Renal cortical epithelial cell (primary cell): ENCODE results near the gene CDK2AP2. TPM values are rescaled to one million over a fixed set of nuclear protein-coding genes. Genes with fewer than 3 reads are reported as not detected.

Experiments
- DNase-seq: peaks from one replicate; pipeline ENCODE4 v3.0.0-alpha.2; 2011; ENCODE audit warnings: low read depth
- total RNA-seq: library from RNA; depleted of rRNA; stranded (reverse); fragments of >200 nt; gene quantifications from 2 replicates; pipeline ENCODE4 v1.2.3, GENCODE V29; 2014

Gene CDK2AP2
- total RNA-seq, 1 donor from 2014 or later = 90.4 TPM

DNA sequence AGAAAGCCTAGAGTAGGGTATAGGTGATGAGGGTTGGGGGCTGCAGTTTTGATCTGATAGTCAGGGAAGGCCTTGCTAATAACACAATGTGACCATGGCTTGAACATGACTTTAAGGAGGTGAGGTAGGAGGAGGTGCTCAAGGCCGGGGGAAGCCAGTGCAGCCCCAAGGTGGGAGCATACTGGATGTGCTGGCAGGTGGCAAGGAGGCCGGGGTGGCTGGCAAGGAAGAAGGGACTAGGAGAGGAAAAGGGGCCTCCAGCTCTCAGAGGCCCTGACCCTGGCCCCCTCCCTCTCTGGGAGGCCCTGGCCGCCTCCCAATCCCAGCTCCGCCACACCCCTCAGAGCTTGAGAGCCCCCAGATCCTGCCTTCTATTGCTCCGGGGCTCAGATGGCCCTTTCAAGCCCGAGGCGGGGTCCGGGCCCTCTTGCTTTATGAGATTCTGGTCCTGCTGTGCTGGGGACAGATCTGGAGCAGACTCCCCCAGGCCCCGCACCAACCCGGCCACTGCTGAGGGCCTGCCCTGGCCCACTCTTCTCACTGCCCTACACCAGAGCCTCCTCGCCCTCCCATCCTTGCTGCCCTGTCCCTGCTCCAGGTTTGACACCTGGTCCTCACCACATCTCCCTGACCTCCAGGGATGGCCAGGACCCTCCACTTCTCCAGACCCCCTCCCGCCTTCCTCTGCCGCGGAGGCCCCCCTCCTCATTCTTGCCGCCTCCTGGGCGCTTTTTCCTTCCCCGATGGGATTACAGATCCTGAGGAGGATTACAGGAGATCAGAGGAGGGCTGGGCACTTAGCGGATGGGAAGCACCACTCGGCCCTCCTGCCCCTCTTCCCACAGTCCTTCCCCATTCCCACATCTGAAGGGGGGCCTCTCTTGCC lies 4.6 kb downstream of the CDK2AP2 start:
- DNase-seq = no peak

DNA sequence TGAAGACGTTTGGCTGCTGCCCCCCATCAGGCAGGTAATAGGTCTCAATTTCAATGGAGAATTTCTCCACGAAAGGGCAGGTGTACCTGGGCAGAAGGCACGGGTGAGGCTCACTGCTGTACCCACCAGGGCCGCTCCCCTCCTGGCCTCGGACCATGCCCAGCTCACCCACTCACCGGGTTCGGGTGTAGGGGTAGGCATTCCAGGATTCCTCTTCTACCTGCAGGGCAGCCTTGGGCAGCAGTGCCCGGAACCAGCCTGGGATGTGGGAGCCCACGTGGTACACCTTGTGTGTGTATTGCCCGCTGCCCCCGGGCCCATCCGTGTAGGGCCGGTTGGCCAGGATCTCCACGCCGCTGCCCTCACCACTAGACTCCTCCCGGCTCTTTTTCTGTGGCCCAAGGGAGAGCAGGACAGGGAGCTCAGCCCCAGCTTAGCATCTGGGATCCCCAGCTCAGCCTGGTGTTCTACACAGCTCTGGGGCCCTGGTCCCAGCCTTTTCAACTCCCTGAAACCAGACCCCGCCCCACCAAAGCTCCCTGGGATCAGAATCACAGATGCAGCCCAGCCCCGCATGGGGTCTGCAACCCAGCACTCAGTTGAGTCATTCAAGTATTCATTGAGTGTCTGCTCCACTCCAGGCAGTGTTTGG lies 5.5 kb downstream of the CDK2AP2 start:
- DNase-seq = no peak

DNA sequence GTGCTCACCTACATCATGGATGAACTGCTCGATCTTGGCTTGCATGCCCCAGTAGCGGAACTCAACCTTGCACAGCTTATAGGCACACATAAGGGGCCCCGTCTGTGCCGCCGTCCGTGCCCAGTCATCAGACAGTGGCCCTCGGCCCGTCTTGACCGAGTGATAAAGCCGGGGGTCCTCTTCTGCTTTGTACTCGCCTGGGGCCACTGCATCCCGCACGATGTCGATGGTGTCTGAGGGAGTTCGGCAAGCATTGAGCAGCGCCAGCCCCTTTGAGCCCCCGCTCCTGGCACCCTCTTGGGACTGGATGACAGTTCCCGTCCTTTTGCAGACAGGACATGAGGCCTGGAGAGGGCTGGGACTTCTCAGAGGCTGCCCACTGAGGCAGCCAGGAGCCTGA lies 6.1 kb downstream of the CDK2AP2 start:
- DNase-seq = no peak

DNA sequence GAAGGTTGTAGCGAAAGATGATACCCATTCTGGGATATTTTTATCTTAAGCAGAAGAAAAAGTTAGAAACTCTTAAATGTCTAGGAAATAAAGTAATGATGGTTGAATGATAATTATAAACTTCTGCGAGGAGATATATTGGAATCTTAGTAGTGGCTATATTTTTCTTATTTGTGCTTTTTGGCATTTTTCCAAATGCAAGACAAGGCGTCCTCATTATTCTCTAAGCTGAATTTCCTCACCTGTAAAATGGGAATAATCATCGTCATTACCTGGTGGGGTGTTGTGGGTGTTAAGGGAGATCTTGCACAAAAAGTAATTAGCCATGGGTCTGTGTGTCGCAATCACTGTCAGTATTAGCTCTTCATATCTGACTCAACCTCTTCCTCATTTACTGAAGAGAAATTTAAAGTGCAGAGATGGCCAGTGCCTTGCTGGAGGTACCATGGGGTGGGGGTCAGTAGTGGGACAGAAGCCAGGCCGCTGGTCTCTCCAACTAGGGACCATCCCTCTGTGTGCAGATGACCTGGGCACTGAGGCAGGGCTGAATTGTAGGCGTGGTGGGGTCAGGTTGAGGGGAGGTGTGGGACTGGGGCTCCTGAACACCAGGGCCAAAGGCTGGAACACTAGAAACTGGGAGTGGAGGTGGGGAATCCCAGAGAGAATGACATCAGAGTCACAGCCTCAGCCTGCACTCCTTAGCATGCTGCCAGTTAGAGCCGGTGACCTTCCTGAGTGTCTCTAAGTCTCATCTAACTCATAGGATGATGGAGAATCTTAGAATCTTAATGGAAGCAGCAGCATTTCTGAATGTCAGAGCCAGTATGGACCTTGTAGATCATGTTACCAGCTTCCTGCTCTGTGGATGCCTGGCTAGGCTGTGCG lies 6.9 kb downstream of the CDK2AP2 start:
- no peak for DNase-seq

DNA sequence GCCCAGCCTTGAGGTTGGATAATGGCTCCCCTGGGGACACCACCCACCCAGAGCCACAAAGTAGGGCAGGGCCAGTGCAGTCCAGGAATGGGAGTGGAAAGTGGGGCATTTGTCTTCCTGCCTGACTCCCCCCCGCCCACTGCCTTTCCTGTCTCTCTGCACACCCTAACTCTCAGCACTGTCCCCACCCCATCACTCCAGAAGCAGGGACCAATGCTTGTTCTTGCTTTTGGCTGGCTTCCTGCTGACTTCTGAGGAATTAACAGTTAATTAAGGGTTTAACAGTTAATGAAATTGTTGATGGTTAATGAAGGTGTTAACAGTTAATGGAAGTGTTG lies 7.5 kb downstream of the CDK2AP2 start:
- no peak for DNase-seq

DNA sequence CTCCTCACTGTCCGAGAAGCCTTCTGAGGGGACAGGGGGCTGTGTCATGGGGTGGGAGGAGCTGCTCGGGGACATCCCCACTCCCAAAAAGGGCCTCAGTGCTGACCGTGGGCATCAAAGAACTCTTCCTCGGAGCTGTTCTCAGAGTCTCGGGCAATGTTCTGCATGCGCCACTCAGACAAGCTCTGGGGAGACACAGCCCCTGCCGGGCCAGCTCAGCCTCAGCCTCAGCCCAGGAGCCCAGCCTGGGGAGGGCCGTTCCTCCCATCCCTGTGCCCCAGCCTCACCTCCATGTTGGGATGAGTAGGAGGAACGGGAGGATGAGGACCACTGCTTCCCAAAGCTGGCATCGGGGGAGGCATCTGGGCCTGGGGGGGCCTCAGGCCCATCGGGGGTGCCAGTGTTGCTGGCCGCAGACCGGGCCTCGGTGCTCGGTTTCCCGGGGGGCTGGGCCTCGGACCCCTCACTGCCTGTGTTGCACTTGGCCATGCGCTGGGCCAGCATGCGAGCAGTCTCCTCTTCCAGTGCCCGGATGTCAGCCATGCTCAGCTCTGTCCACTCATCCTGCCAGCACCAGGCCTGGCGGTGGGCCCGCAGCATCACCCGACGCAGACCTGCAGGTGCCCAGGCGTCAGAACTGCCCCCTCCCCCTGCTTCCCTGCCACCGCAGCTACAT lies 8.0 kb downstream of the CDK2AP2 start:
- DNase-seq = no peak

DNA sequence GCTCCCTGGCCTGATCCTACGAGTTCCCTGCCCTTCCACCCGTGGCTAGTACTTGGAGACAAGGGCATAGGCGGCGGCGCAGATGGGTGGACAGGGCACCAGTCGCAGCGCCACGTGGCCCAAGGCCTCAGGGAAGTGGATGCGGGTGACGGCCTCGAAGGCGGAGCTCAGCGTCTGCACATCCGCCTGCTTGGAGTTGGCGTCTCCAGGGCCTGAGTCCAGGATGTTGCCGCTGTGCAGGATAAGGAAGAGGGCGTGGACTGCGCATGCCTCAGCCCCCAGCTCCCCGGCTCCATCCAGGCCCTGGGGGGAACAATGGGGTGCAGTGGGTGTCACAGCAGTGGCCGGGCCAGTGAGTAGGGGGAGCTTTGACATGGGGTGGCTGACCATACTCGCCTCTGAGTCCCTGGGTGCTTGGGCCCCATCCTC lies 9.4 kb downstream of the CDK2AP2 start:
- DNase-seq = no peak

DNA sequence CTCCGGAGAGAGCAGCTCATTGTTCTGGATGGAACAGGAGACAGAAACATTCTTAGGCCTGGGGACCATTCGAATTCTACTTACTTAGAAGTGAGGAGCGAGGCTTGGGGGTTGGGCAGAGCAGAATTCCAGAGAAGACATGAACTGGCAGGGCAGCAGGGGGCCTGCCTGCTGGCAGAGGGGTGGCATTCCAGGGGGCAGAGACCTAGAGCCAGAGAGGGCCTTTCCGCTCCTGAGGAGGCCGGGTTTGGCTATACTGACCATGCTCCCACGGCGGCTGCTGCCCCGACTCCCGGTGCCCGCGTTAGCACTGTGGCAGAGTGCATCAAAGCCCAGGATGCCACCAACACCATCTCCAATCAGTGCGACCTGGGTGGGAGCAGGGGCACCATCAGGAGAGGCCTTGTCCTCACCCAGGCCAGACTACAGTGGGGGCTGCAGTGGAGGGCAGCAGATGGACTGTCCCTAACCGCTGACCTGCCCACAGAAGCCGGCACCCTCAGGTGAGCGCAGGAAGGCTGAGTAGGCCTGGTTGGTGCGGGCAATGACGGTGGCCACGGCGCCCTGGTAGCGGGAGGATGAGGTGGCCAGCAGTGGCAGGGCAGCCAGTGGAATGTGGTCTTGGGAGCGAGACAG lies 10.2 kb downstream of the CDK2AP2 start:
- DNase-seq = no peak

DNA sequence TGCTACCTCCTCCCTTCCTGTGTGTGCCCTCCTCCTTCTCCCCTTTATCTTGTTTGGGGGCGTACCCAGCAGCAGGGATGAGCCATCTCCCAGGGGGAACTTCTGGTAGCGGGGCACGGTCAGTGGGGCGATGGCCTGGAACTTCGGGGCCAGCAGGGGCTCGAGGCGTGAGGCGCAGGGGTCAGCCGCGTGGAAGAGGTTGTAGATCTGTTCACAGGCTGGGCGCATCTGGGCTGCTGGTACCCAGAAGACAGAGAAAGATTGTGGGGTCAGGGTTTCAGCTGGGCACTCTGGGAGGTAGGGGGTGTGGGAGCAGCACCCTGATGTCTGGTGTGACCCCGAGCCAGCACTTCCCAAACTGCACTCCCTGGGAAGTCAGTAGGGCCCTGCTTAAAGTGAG lies 11.8 kb downstream of the CDK2AP2 start:
- DNase-seq = no peak

DNA sequence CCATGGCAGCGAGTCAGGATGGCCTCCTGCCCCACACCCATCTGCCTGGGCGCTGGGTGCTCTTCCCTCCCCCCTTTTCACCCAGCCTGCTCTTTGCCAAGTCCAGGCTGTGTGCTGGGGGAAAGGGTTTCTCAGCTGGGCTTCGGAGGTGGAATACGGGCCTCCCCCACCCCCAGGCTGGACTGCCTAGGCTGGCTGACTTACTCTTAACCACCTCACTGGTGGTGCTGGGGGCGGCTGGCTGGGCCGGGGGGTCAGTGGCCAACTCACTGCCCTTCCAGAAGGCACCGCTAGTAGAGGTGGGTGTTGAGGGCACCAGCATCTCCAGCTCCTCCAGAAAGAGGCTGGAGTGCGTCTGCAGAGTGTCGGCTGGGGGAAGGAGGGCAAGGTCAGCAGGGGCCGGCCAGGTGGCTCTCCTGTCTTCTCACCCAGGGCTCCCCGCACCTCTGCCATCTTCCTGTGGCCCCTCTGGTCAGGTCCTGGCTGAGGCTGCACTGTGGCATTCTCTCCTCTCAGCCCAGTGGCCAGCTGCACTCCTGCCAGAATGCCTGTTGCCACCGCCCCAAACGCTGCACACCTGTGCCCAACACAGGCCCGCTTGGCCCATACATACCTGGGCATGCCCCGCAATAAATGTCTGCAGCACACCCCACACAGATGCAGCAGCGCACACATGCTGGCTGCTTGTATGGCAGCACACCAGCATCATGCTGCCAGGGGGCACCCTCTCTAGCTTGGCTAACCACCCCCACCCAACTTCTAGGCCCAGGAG lies 12.5 kb downstream of the CDK2AP2 start:
- no peak for DNase-seq

DNA sequence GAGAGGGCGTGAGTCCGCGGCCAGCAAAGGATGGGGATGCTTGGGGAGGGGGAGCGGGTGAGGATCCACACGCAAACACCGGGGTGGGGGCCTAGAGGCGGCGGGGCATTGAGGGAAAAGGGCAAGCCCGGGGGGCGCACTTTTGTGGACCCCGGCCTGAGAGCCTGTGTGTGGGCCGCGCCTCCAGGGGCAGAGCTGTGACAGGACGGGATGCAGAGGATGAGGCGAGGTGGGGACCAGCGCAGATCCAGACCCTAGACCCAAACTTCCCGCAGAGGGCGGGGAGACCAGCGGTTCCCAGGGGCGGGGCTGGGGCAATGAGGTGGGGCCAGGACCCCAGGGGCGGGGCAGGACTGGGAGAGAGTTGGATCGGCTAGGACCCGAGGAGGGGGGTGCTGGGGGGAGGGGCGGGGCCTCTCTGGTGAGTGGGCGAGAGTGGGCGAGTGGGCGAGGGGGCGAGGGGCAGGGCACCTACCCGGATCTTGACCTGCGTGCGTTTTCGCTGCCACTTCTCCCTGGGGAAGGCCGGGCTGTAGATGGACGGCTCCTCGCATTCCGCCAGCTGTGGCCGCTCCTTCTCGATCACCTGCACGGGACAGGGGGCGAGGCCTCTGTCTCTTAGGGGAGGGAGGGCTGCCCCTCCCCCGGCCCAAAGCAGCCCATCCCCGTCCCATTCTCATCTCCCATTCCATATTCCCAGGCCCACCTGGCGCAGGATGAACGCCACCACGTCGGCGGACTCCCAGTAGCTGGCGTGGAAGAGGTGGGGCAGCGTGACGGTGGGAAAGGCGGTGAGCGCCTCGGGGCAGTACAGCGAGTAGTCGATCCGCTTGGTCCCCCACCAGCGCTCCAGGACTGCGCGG lies 13.4 kb downstream of the CDK2AP2 start:
- DNase-seq = no peak

DNA sequence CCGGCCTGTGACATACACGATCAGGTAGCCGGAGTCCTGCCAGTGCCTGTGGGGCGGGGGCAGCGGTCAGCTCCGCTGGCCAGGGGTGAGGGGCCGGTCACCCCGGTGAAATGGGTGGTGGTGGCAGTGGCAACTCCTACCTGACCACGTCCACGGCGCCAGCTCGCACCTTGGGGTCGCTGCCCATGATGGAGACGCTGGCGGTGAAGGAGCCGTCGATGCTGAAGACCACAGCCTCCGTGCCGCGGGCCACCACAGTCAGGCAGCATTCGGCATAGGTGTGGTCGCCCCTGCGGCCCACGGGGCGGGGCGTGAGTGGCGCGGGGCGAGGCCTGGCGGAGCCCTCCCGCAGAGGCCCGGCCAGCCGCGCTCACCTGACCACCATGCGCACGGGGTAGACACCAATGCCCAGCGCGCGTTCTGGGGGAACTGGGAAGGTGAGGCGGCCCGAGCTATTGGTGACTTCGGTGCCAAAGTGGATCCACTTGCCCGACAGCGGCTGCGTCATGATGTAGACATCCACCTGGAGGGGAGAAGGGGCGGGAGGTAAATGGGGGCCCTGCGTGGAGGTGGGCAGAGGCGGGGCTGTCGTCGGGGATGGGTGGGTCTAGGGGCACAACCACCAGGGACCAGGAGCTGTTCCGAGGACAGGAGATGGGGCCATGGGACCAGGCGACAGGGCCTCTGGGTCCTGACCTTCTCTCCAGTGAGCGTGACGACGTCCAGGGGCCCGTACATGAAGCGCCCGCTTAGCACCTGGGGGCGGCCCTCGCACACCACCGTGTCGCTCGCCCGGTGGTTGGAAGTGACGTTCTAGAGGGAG lies 14.2 kb downstream of the CDK2AP2 start:
- DNase-seq = no peak

DNA sequence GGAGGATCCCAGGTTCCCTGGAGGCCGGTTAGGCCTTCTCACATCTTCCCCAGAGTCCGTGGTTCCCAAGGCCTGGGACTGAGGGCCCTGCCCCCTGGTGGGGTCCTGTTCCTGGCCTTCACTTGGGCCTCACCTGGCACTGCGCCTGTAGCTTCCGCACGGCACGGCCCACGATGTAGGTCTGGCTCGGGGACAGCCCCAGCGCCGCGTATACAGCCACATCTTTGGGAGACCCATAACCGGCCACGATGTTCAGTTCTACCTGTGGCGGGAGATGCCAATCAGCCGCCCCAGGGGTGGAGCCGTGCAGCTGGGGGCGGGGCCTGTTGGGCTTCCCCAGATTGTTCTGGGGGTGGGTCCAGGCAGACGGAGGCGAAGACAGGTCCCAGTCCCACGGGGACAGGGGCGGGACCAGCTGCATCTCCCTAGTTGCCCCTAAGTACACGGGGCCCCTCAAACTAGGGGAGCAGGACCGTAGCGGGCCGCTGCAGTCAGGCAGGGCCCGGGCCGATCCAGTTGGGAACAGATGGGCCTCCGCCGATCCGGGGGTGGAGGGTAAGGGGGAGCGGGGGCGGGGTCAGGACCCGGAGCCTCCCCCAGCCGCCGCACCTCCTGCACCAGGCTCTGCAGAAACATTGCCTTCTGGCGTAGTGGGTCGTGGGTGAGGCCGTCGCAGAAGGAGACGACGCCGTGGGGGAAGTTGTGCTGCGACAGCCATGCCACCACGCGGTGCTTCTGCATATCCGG lies 15.0 kb downstream of the CDK2AP2 start:
- DNase-seq = no peak

DNA sequence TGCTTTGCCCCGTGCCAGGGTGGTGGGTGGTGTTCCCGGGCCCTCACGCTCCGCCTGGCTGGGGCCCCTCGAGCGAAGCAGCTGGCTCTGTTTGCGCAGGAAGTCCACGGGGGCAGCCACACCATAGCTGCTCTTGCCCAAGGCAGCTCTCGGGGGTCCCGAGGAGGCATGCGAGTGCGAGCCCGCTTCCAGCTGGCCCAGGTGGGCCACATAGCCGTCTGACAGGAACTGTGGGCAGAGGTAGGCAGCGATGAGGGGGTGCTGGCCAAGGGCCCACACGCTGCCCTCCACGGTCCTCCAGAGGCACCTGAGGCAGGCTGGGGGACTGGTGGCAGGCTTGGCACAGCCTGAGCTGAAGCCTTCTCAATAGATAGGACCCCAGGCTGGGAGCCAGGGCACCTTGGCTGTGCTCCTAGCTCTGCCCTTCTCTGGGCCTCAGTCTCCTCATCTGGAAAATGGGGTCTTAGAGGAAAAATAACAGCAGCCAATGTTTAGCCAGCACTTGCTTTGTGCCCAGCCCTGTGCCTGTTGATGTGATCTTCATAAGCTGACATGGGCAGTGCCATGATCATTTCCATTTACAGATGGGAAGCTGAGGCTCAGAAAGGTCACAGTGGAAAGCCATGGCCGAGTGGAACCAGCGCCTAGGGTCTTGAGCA lies 15.8 kb downstream of the CDK2AP2 start:
- no peak for DNase-seq

DNA sequence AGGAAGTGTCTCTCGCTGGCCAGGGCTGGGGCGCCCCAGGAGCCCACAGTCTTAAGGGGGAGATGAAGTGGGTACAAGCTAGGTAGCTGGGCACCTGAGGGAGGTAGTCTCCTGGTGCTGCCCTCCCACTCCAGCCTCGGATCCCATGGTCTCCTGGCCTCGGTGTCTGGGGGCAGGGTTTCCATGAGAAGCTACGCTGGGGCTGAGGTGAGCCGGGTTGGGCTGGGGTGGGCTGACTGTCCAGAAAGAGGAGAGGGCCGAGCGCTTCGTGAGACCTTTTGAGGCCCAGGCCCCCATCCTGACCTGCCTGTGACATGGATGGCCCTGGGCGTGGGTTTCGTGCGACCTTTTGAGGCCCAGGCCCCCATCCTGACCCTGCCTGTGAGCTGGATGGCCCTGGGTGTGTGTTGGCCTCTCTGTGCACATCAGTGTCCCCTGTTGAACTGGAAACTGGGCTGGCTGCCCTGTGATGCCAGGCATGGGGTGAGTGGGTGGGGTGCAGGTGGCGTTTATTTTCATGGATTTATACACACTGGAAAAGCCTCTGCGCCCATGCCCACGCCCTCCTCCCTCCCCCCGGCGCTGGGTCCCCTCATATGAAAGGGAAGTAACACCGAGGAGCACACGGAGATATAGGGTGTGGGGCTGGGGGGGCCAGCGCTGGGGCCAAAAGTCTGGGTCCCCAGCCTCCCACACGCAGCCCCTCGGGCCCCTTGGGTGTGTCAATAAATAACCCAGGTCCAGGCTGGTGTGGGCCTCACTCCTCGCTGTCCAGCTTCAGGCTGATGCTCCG lies 16.5 kb downstream of the CDK2AP2 start:
- no peak for DNase-seq

DNA sequence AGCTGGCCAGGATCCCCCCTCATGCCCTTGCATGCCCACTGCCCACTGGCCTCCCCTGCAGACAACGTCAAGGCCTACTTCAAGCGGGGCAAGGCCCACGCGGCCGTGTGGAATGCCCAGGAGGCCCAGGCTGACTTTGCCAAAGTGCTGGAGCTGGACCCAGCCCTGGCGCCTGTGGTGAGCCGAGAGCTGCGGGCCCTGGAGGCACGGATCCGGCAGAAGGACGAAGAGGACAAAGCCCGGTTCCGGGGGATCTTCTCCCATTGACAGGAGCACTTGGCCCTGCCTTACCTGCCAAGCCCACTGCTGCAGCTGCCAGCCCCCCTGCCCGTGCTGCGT lies 17.3 kb downstream of the CDK2AP2 start:
- DNase-seq = no peak
